ENCODE measurements around the gene GABARAPL1.

GABARAPL1 gene

GRCh38 chr12:10227648-10228047 lies 15.0 kb downstream of the GABARAPL1 start:
- no peak for DNase-seq

- no peak for DNase-seq
Measured at GRCh38 chr12:10234562-10234961, 21.9 kb downstream of the GABARAPL1 start.

GRCh38 chr12:10235761-10236631 lies 23.3 kb downstream of the GABARAPL1 start:
- DNase-seq, result peak in 16 of 56 donors; percentile 3 to 67 (median 23)

DNA sequence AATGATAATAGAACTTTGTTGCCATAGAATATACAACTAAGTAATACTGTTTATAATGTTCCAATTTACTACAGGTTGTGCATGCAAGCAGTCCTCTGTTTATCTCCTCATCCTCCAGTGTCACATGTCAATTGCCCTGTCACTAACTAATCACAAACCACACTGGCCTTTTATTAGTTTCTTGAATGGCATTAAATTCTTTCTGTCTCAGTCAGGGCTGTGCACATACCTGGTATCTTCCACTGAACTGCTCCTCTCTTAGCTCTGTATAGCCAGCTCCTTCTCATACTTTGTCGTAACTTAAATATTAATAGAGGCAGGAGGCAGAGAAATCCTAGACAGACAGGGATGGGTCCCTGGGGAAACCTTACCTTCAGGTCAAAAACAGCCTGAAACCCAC lies 24.0 kb downstream of the GABARAPL1 start:
- DNase-seq, result no peak

- no peak for DNase-seq
Measured at GRCh38 chr12:10238526-10238925, 25.8 kb downstream of the GABARAPL1 start.

DNA sequence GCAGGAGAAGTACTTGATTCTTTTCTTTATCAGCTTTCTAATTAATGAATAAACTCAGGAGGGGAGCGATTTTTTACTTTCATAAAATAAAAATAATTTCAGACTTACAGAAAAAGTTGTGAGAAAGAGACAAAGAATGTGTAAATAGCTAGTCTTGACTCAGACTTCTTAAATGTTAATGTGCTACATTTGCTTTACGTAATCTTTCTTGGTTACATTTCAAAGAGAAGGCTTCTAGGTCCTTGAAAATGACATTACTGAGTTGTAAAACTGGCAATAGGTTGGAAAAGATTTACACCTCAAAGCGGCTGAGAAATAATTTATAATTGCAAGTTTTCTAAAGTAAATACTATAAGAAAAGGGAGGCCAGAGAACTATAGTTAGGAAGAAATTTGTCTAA lies 28.6 kb downstream of the GABARAPL1 start:
- DNase-seq, result no peak

DNA sequence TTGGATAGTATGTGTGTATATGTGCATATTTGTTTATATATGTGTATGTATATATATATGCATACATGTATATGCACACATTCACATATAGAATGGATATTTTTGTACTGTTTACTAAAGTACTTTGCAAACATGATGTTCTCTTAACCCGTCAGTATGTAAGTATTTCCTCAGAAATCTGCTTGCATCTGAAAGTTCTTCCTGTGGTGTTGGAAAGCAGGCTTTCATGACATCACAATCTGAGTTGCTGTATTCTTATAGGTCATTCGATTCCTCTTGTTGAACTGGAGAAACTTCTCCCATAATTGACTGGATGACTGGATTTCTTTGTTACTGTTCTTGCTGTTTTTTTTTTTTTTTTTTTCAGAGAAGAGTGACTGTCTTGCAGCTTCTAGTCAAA lies 29.1 kb downstream of the GABARAPL1 start:
- DNase-seq, result no peak

GRCh38 chr12:10242539-10242938 lies 29.9 kb downstream of the GABARAPL1 start:
- no peak for DNase-seq

- no peak for DNase-seq
Measured at GRCh38 chr12:10243818-10244520, 31.3 kb downstream of the GABARAPL1 start.

DNA sequence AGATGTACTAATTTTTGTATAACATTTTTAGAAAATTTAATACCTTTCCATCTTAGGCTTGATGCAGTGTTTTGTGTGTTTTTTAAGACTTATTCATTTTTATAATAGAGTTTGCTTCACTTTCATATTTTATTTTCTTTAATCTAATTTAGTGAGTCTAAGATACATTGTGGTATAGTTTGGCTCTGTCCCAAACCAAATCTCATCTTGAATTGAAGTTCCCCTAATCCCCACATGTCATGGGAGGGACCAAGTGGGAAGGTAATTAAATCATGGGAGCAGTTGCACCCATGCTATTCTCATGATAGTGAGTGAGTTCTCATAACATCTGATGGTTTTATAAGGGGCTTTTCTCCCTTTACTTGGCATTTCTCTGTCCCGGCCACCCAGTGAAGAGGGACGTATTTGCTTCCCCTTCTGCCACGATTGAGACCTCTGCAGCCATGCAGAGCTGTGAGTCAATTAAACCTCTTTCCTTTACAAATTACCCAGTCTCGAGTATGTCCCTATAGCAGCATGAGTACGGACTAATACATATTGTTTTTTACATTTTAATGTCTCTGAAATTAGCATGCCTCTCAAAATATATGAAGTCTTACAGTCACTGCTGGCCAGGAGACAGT lies 34.9 kb downstream of the GABARAPL1 start:
- no peak for DNase-seq

DNA sequence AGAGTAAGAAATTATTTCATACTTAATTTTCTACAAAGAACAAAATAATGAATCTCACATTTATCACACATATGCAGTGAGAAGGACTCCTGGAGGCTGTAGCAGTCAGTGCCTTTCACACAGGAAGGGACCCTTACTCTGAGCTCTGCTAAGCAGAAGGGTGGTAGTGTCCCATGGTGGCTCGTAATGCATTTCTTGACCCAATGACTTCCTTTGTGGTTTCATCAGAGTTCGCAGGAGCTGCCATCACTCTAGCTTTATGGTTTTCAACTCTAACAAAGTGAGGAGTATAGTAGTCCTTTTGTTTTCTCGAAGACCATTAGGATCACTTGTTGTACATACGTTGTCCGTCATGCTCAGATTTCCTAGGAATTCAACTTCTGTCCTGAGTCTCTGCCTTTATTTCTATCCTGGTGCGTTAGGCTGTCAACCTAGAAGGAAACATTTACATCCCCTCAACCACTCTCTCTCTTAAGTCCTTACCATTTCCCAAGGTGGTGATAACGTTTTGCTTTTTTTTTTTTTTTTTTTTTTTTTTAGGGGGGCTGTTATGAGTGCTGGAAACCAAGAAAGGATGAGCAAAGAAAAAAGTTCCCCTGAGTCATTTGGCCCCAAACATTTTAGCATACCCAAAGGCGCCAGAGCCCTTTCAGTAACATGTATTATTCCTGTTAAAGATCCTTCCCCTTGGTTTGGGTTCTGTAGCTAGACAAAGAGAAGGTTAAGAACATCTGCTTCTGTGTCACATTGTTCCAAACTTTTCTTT lies 37.2 kb downstream of the GABARAPL1 start:
- DNase-seq, result no peak

GRCh38 chr12:10251669-10252068 lies 39.0 kb downstream of the GABARAPL1 start:
- no peak for DNase-seq

DNA sequence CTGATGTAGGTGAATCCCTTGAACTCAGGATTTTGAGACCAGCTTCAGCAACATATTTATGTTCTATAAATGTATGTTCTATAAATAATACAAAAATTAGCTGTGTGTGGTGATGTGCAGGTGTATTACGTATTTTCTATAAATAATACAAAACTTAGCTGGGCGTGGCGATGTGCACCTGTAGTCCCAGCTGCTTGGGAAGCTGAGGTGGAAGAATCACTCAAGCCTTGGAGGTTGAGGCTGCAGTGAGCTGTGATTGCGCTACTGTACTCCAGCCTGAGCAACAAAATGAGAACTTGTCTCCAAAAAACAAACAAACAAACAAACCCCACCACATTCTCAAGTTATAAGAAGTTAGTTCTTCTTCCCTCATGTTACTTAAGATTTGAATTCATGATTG lies 39.5 kb downstream of the GABARAPL1 start:
- no peak for DNase-seq

GRCh38 chr12:10256064-10256463 lies 43.4 kb downstream of the GABARAPL1 start:
- no peak for DNase-seq

- DNase-seq, result no peak
Measured at GRCh38 chr12:10260927-10261326, 48.2 kb downstream of the GABARAPL1 start.

DNA sequence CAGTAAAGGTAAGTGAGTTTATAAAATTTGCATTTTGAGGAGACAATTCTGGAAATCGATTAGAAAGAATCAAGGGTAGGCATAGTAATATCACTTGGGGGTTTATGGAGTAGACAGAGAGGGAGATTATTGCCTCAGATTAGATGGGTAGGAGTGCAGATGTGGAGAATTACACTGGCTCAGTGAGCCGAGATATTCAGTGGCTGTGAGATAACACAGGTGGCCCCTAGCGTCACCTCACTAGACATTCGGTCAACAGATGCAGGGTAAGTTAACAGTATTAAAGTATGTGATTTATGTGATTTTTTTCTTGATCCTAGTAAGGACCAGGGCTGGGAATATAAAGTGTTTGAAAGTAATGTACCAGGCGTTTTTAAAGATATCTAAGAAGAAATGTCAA lies 55.4 kb downstream of the GABARAPL1 start:
- DNase-seq, result no peak

DNA sequence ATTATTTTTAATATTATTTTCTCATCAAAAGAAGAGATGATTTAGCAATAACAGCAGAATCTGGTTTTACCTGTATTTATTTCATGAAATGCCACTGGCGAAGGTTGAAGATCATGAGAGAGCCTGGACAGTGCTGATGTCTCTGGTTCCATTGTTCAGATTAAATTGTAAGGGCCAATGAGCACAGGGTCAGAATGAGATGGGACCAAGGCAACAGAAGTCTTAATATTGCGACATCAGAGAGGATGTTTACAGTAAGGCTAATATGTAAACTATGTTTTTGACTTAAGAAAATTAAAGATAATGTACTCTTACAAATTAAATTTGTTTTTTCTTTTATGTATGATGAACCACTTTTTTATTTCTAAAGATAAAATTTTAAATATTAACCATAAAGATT lies 59.8 kb downstream of the GABARAPL1 start:
- no peak for DNase-seq

Data from amygdala (tissue), 56 donors.